Ammon's horn (tissue), 1 donor: ENCODE results near the gene DBH.

ENCODE experiments used
- DNase-seq: peaks from one replicate; pipeline ENCODE4 v3.0.0-alpha.2; 2016; ENCODE audit warnings: low spot score

DBH gene

DNA sequence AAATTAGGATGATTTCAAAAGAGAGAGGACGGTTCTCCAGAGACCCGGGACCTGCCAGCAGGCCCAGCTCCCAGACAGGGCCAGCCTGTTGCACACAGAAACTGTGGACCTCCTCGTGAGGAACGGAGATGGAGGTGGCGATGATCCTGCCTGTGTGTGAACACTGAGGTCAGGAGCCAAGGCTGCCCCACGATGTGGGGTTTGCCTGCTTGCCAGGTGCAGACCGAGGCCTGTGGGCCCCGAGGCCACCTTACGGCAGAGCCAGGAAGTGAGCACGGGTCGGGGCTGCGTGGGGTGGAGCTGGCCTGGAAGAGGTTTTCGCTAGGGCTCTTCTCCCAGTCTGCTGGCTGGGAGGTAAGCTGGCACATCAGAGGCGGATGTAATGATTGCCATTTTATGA is 31.3 kb upstream of the DBH start:
- DNase-seq: no peak

DNA sequence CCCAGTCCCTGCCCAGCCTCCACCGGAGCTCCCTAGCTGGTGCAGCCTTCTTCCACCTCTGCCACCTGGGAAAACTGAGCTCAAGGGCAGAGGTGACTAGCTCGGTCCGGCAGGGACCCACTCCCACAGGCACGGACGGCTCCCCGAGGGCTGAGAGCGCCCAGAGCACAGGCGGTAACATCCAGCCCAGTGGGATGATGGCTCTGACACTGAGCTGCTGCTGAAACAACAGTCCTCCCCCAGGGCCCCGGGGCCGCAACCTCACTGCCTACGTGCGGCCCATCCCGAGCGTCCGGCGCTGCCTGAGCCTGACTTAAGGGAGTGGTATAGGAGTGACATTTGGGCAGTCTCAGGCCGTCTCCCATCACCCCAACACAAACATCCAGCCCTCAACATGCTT is 30.7 kb upstream of the DBH start:
- DNase-seq: no peak

DNA sequence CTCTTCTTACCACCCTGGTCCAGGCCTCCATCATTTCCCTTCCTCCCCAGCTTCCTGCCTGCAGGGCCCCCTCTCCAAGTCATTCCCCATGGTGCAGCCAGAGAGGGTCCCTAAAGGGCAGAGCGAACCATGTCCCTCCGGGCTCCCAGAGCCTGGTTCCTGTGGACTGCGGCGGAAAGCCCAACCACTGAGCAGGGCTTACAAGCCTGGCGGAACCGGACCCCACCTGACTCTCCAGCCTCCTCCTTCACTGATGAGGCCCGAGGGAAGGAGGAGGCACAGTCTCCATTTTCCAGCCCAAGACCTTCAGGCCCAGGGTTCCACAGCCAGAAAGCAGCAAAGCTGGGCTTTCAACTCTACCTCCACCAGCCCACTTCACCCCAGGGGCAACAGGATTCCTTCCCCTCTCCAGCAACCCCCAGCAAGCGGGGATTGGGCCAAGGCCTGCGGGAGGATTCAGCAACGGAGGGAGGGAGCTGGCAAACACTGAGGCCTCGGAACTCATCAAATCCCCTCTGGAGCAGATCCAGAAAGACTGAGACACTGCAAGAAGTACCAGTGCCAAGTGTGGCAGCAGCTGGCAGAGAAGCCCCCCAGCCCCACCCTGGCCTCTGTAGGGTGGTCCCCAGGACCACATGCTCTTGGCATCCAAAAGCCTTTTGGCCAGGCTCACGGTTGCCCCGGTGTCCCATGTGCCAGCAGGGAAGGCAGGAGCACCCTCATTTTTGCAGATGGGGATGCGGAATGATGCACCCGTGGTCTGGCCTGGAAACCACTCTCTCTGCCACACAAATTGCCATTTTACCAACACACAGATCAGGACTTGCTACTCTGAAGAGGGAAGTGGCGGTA is 30.1 kb upstream of the DBH start:
- no peak for DNase-seq

DNA sequence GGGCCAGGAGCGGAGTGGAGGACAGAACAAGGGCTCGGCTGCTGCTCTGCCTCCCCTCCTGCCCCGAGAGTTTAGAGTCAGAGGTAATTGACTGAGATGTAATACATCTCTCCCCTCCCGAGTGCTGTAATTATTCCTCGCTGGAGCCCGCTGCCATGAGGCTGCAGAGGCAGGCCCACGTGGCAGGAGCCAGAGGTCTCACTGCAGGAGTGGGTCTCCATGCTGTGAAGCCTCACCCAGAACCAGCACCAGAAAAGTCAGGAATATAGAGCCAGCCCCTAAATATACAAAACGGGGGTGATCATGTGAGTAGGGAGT is 29.5 kb upstream of the DBH start:
- no peak for DNase-seq

DNA sequence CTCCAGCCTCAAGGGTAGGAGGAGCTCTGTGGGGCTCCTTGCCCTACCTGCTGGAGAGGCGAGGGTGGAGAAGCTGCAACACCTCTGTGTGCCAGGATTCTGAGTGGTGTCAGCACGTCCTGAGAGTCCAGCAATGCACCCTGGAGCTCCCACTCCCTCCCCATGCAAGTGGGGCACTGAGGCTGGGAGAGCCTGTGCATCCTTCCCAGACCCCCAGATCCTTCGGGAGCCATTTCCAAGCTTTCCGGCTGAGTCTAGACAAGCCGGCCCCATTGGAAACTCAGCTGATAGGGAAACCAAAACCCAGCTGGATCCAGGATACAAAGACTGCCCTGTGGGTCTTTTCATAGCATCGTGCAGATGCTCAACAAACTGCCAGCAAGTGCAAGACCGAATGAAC is 28.8 kb upstream of the DBH start:
- DNase-seq: no peak

DNA sequence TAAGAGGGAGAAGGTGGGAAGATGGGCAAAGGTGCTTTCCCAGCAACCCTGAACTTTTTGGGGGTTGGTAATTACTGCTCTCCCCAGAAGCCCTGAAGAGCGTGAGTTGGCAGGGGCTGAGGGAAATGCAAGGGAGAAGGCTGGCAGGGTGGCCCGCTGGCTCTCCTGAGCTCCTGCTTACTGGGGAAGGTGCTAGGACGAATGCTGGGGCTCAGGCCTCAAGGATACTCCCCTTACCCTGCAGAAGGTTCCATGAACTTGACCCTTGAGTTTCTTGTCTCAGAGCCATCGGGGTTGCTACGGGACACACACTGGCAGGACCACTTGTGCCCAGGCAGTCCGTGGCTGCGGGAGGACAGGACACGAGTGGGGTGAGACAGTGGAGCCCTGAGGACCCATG is 28.2 kb upstream of the DBH start:
- DNase-seq: no peak

DNA sequence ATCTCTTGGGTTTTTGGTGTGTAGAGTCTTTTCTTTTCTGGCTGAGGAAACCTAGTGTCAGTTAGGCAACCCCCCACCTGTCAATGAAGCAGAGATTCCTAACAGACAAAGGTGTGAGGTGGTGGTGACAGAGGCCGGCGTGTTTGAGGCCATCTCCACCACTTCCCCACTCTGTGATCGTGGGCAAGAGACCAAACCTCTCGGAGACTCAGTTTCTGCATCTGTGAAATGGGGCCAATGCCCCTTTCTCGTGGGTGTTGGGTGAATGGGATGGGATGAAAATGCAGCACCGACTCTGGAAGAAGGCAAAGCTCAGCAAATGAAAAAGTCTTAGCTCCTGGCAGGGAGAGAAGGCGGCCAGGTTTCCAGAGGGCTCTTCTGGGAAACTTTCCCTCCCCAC is 27.8 kb upstream of the DBH start:
- DNase-seq: no peak

DNA sequence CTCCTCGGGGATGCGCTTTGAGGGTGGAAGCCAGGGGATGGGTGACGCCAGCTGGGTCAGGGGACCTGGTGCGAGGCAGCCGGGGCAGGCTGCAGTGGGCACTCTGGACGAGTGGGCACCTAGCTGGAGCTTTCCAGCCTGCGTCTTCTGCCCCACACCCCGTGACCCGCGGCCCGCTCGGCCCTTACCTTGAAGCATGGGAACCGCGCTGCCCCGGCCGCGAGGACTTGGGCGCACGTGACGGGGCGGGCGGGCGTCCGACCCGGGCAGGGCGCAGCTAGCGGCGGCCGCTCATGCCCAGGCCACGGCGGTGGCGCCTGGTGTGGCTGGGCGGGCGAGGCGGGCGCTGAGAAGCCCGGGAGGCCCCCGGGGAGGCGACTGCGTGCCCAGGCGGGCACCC is 27.3 kb upstream of the DBH start:
- DNase-seq: no peak

DNA sequence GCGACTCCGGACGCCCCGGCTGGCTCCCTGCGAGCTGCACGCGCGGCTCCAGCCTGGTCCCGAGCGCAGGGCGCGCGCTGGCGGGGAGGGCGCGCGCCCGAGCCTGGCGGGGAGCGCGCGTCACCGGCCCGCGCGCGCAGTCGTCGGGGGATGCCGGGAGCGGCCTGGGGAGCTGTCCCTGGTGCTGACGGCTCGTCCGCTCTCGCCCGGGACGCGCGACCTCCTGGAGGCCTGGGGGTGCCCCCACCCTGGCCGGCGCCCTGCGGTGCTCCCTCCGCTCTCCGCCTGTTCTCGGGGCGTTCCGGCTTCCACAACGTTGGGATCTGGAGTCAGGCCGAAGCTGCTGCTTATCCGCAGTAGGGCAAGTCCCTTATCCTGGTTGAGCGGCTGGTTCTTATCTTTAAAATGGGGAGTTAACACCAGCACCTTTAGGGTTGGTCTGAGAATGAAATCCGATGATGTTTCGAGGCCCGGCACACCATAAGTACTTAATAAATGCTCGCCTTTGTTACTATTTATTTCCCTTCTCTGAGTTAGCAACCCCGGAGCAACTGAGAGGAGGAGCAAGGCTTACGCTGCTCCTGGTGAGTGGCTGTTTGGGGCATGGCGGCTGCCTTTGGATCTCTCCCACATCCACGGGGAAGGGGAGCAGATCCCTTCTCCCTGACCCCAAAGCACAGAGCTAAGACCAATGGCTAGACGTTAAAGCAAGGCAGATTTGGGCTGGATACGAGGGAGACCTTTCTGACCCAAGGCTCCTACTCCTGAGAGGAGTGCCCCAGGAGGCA is 26.7 kb upstream of the DBH start, which contains the start of gene FAM163B:
Gene FAM163B (minus strand): TSS at position 79 of the 788 bp plus-strand sequence. CDS start 29,166 bp downstream, outside the sequence.
- no peak for DNase-seq

DNA sequence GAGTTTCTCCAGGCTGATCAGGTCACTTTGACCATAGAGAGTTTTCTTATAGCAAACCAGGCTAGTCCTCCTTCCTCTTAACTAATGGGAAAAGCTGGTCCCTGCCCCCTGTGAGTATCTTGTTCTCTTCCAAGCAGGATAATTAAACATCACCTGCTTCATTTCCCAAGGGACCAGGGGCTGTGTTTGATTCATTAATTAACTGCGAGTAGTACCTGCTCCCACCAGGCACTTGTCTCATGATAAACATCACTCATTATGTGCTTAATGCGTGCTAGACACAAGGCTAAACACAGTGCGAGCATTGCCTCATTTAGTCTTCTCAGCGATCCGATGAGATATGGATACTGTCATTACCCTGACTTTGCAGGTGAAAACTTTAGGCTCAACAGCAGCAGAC is 25.3 kb upstream of the DBH start:
- no peak for DNase-seq

DNA sequence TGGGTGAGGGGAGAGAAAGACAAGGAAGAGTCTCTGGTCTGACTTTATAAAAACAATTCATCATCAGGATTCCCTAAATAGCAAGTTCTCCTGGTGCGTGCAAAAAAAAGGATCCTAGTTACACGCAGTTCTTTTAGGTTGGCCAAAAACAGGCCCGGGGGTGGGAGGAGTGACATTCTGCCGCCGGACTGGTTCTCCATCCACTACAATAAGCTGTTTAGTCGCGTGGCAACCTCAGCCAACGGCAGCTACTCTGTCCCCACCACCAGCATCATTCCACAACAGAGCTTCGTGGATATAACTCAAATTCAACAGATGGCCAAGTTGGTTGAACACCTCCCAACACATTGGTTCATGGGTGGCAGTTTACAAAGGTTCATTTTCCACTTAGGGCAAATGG is 24.1 kb upstream of the DBH start:
- DNase-seq: no peak

DNA sequence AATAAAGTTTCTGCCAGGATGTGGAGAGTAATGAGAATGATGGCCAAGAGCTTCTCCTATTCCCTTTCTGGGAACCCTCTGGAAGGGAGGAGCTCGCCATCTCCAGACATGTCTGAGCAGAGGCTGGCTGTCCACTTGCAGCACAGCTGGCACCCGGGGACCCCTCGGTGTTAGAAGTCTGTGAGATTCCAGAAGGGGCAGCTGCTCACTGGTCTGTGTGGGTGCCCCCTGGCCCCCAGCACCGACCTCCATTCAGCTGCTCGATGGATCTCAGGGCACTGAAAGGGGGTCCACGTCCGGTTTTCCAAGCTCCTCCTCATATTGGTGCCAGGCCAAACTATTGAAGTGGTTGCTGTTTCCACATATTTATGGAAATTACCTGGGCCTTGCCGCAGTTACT is 23.3 kb upstream of the DBH start:
- DNase-seq: no peak

DNA sequence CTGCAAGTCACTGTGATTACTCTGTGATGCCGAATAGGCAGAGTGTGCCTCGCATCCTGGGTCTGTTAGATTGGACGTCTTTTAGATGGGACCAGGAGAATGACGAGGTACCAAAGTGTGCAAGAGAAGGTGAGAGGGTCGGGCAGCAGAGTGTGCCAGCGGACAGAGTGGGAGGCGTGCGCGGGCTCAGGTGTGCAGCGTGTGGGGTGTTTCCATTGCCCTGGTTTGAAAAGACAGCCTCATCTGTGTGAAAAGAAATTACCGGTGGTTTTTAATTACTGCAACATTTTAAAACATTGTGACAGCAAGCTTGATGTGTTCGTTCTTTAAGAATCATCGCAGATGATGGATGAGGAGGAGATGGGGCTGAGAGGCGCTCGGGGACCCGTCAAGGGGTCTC is 22.7 kb upstream of the DBH start:
- DNase-seq: no peak

DNA sequence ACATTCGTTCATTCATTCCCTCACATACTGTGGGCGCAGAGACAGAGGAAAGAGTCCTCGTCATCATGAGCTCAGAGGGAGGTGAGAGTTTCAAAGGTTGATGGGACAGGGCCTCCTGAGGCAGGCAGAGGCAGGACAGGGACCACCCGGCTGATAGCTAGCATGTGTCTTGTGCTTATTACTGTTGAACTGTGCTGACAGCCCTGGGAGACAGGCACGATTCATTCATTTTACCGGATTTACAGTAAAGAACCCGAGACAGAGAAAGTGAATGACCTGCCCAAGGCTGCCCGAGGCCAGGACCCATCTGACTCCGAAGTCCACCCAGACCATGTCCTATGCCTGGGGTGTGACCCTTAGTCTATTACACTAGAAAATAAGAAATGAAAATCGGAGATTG is 22.1 kb upstream of the DBH start:
- DNase-seq: no peak

DNA sequence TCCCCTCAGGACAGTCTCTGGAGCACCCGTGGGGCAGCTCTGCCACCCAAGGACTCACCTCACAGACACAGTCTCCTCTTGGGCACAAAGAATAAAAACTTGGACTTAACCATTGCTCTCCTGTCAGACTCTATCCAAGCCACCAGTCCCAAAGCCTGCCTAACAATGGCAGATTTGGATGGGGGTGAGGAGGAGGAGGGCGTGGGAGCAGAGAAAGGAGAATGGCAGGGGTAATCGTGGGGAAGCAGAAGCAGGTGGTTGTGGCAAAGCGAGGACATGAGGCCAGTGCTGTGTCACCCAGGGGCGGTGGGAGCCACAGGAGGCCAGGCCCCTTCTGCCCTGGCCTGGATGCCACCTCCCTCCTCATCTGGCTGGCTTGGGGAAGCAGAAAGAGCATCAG is 21.5 kb upstream of the DBH start:
- no peak for DNase-seq

DNA sequence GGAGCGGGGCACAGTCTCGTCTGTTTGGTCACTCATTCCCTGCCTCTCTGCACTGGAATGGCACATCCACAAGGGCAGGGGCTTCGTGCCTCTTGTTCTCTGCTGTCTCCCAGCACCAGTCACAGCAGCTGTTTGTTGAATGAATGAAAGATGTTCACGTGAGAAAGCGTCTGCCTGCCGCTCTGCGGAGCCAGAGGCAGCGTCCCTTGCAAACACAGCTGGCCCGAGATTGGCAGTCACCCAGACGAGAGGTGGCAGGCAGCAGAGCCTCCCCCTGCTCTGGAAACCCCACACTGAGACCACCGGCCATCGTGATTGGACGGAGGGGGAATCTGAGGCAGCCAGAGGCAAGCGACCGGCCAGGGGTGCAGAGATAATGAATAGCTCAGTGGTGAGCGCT is 21.0 kb upstream of the DBH start:
- no peak for DNase-seq

DNA sequence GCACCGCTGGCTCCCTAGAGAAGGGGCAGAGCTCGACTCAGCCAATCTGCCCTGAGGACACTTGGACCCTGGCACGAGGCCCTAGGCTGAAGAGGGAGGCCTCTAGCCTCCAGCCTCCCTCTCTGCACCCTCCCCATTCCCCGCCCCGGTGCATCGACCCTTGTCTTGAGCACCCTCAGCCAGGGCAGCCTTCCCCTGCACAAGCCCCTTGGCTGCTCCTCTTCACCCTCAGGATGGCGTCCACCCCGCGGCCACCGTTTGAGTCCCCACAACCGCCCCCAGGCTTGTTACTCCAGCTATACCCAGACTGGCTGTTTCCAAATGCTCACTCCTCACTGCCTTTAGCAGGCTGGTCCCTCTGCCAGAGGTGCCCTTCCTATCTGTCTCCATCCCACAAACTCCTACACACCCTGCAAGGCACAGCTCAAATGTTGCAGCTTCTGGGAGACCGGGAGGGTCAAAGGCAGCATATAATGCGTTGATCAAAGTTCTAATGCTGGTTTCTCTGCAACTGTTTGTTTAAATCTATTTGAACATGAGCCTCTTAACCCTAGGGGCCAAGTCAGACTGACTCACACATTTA is 20.5 kb upstream of the DBH start:
- no peak for DNase-seq

DNA sequence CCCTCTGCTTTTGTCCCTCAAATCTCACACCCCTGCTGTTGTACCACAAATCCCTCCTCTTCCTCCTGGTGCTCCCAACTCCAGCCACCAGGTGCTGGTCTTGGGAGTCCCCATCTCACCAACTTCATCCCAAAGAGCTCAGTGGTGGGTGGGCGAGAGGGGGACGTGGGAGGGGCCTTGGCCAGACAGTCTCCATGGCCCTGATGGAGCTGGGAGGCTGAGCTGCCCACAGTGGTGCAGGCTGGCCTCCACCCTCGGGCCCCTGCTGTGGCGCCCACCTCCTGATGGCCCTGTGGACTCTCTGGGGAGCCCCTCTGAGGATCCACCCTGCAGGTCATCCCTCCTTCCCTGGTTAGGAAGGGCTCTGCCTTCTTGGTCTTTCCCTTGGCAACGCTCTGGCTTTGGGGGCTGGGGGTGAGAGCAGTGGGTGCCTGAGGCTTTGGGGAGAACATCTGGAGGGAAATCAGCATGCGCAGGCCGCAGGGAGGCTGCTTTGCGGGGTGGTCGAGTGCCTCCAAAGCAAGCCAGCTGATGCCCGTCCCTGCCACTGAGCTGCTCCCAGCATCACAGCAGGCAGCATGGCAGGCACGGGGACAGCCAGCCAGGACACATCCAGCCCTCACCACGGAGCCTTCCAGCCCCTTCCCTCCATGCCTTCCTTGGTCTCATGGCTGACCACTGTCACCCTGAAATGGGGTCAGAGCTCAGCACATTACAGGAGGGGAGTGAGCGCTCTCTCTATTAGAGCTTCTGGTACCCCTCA is 19.3 kb upstream of the DBH start:
- no peak for DNase-seq

DNA sequence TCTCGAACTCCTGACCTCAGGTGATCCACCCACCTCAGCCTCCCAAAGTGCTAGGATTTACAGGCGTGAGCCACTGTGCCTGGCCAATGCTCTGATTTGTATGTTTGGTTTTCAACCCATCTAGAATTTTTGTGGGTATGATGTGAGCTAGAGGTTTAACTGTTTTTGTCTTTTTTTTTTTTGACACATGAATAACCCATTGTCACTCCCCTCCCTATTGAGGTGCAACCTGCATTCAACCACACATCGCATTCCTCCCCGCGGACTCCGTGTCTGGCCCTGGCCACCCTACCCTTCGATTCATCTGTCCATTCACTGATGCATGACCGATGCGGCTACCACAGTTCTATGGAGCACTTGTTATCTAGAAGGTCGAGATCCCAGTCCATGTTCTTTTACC is 17.4 kb upstream of the DBH start:
- no peak for DNase-seq

DNA sequence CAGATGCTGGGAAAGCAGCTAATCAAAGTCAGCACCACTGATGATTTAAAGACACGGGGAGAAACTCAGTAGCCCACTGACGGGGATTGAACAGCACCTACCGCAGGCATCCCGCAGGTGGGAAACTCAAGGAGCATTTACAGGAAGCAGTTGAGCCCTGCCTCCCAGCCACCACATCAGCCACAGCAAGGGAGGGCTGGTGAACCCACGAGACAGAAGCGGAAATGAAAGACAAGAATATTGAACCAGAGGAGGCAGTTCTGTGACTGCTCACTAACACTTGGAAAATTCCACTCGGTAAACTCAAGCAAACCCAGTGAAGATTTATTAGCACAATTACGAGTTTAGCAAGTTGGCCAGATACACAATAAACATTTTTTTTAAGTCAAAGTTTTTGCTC is 16.4 kb upstream of the DBH start:
- DNase-seq: peak; percentile 71

DNA sequence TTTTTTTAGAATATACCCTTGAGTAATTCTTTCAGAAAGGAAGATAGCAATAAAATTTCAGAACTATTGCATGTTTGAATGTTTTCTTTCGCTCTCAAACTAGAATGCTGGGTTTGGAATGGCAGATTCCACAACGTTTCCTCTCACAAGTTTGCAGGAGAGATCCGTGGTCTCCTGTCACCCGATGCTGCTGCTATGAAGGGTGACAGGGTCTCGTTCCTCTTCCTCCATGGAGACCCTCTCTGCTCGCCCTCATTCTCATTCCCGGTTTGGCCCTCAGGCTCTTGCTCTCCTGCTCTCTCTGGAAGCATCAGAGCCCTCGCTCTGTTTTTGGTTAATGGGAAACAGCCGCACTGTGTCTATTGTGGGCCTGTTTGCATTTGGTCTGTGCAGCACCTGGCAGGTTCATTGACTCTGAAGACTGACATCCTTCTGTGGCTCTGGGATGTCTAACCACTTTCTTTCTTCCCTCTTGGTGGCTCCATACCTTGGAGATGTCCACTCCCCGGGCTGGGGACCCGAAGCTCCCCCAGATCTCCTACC is 14.4 kb upstream of the DBH start:
- DNase-seq: no peak

DNA sequence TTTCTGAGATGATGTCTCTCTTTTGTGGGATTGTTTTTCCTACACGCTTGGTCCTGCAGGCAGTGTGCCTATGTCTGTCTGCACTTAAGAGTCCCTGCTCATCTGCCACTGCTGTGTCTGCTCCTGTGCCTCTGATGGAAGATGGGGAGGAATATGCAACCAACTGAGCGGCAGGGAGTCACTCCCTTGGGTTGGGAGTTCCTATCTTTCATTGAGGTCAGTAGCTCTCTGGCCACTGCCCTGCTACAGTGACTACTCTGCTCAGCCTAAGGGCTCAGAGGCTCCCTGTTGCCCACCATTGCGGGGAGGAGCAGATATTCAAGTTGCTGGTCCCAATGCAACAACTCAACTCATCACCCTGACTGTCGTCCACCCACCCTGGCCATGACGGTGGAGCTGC is 13.6 kb upstream of the DBH start:
- no peak for DNase-seq
